Suppressor macrophage treated with lipopolysaccharide for 4 hours (primary cell): ENCODE data around the gene CXCL5.
"Not testable (repeated sequence)": the region's sequence is repeated elsewhere in the genome, so short reads cannot be mapped to it uniquely, and the experiment has no call there.

Experiments
- DNase-seq: peaks from one replicate; pipeline ENCODE4 v3.0.0-alpha.2; 2020

The CXCL5 gene

DNA sequence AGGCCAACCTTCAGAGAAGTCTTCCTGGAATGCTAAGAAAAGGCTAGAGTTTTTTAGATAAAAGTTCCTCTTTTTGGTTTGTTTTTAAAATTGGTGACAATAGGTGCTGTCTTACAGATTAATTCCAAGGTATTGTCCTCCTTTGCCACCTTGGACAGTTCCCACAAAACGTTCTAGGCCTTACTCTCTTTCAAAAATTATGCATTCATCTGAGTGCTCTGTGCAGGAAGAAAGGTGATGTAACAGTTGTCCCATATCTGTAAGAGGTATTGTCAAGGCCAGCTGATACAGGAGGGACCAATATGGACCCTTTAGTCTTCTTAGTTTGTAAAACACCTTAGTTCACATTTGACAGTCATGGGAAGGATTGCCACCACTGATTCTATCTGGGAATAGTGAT is 15.9 kb upstream of the CXCL5 start:
- DNase-seq = no peak

DNA sequence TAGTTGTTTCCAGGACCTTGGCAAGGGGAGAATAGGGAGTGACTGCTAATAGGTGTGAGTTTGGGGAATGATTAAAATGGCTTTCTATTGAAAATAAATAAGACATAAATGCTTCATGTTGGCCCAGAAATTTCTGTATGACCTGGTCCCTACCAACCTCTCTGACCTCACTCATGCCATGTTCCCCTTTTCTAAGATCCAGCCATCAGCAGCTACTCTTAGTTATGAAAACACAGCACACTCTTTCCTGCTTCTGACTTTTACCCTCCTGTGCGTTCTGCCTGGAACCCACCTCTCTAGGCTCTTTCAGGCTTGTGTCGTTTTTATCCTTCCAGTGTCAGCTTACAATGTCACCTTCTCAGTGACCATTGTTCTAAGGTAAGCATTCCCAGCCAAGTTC is 14.8 kb upstream of the CXCL5 start:
- peak; percentile 47 for DNase-seq

DNA sequence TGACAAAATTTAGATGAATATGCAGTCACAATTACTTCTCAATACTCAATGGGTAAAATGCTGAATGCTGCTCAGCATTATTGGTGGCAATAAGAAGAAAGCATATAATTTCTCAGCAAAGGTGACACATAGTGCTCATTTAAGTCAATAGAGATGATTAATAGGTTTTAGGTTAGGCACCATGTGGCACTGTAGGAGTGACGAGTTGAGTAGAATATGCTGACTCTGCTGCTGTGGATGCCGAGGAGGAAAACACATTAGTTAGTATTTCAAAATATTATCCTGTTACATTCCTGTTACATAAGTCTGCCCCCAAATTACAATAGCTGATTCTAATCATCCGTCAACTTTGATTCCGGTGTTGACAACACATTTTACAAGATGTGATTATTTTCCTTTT is 13.7 kb upstream of the CXCL5 start:
- no peak for DNase-seq

DNA sequence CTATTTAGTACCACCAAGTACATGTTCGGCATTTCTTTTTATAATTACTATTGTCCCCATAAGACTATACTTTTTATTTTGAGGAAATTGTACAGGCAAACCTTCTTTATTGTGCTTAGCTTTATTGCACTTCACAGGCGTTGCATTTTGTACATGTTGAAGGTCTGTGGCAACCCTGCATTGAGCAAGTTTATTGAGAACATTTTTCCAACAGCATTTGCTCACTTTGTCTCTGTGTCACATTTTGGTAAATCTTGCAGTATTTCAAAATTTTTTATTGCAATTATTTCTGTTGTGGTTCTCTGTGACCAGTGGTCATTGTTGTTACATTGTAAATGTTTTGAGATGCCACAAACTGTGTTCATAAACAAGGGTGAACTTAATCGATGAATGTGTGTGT is 10.8 kb upstream of the CXCL5 start:
- no peak for DNase-seq

DNA sequence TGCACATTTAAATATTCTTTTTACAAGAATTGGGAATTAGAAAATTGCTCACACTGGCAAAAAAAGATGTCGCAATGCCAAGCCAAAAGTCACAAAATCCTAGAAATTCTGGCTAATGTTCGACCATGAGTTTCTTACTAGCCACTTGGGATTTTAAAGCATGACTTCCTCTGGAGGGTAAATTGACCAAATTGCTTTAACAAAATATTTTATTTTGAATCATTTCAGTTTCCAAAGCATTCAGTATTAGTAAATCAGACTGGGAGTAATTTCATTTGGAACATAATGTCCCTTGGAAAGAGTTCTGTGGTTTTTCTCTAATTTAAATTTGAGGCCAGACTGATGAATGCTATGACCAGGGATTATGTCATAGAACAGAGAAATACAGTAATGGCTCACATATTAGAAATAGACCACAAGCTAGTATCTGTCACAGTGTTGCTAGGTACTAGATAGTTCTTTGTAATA is 7.6 kb upstream of the CXCL5 start:
- no peak for DNase-seq

DNA sequence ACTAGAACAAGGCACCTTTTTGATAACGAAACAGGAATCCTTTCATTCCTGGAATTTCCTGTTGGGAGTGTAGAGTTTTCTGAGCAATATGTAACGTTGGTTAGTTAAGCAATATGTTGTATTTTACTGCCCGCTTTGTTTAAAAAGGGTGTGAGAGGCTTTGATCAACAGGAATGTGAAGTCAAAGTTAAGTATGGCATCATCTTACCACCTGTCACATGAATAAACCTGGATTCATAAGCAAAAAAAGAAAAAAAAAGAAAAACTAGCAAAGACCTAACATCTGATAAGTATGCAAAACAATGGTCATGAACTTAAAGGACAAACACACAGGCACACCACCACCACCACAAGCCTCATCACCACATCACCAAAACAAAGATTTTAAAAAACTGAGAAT is 7.1 kb upstream of the CXCL5 start:
- DNase-seq = no peak

DNA sequence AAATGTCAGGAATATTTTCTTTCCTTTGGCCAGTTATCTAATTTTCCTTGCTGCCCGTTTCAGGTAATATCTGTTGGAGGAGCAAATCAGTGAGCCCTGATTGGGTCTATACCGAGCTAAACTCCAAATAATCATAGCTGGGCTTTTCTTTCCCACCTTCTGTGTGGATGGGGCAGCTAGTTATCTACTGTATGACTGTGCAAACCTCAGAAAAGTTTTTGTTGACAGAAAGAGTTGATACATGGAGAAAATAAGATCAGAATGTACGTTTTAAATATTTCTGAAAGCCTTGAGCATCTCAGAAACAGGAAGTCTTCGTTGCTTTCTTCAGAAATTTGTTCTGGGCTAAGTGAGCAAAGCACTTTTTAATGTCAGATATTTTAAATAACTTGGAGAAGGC is 6.2 kb upstream of the CXCL5 start:
- DNase-seq = no peak

DNA sequence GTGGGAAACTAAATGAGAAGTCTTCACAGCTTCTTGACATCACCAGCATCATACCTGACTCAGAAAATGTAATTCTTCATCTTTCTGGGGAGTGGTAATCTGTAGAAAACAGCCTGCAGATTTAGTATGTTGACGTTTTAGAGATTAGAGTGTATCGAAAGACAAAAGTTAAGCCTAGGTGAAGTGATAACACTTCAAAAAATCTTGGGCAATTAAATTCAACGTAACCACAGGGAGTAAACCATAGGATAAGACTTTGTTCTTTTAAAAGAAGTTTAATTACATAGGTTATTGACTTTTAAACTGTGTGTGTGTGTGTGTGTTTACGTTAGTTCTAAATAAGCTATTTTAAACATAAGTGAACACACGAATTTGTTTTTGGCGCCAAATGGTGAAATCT is 1.8 kb upstream of the CXCL5 start:
- no peak for DNase-seq

DNA sequence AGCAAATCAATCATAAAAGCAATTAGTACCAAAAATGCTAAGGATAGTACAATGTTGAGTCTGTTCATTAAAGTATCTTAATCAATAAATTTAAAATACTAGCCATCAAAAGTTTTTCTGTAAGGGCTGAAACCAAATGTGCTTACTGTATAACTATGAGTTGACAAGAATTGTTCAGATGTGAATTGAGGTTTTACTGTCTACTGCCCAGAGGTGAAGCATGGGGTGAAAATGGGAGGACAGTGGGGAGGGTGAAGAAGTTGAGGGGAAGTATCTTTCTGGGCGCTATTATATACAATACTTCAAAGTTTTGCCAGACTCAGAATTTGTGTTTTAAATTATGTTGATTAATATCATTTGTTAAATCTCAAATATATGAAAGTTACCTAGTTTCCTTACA is 6.4 kb downstream of the CXCL5 start:
- DNase-seq = no peak

DNA sequence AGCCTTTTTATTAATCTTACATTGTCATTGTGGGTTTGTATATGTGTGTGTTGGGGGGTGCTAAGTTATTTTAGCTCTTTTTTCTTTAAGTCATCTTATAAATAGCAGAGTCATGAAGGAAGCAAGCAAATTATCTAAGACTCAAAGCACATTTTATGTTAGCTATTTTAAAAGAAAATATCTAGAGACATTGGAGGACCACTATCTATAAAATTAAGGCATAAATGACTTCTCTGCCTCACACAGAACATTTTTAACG is 6.8 kb downstream of the CXCL5 start:
- no peak for DNase-seq

DNA sequence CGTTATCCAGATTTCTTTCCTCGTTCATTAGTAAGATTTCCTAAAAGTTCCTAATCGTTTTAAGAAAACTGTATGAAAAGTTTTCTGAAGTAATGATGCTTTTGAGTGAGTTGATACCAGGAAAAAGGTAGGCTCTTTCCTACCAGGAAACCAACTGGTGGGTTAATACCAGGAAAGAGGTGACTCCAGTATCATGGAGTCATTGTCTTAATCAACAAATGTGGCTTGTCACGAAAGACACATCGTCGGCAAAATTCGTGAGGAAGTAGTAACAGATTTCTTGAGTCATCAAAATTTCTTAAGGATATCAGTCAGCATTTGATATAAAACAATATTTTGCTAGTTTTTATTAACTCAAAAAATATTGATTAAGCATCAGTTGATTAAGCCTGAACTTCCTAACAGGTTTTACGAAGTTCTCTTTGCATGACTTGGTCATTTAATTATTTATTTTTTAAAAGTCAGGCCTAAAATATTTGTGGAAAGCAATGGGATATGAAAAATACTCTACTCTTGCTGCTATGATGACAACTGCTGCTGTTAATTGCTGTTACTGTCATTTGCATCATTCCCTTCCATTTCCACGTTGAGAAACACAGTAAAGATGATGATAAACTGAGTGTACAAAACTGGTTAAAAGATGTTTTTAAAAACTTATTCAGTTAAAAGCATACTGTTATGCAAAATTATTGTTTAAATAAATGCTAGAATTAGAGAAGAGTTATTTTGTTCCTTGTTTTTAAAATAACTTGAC is 7.3 kb downstream of the CXCL5 start:
- DNase-seq = no peak

DNA sequence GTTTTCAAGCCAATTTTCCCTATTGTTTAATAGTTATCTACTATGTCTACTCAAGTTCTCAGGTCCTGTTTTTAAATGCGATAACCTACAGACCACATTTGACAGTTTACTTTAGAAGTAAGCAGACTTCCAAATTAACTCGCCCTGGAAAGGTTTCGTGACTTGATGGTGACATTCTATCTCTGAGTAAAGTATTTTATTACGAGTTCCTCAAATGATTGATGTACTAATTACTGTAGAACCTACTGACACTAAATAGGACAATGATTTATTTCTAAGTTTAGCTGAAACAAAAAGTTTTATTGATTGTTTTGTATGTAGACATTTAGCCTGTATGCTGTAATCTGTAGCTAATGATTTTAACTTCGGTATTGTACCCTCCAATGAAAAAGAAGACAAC is 8.5 kb downstream of the CXCL5 start:
- DNase-seq = no peak

DNA sequence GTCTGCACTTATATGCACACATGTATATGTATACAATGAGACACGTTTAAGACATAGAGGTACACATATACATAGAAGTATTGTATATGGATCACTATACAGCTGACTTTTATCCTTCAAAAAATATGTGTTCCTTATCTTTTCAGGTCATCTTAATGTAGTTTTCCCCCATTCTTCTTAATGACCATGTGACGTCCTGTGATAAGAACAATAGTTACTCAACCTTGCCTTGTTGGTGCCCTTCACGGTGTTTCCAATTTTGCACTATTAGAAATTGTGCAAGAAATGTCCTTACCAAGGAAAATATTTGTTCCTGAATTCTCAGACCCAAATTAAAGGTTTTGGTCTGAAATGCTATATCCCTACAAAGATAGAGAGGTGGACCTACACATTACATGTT is 9.4 kb downstream of the CXCL5 start:
- no peak for DNase-seq

DNA sequence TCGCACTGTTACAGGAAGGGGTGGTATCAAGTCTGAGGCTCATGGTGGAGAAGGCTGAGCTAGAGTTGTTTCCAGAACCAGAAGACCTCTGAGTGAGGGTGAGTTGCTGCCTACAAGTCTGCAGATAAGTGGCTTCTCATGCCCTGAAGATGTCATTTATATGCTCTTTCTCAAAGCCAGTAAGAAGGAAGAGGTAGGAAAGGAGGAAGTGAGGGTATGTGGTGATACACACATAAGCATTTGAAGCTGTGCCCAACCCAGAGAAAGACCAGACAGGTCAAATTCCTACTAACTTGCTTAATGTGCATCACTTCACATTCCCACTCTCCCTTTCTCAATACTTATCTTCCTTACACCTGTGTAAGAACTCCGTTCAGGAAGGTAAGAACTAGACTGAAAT is 10.4 kb downstream of the CXCL5 start, which contains the start of gene PPBP:
TSS of gene PPBP (minus strand) at position 130 of the 400 bp plus-strand sequence. CDS start at position 43, 87 bp downstream.
- DNase-seq = no peak

DNA sequence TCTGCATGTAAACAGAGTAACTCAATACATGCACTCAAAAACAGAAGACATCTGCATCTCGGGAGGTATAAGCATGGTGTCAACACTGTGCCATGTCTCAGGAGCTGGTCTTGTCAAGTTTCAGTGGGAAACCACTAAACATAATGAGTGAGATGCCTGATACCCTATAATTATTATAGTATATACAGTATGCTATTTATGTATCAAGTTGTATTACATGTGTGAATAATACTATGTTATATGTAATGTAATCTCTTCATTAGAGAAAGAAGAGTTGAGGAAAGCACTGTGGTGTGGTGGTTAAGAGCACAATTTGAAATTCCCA is 13.0 kb downstream of the CXCL5 start:
- DNase-seq = no peak

DNA sequence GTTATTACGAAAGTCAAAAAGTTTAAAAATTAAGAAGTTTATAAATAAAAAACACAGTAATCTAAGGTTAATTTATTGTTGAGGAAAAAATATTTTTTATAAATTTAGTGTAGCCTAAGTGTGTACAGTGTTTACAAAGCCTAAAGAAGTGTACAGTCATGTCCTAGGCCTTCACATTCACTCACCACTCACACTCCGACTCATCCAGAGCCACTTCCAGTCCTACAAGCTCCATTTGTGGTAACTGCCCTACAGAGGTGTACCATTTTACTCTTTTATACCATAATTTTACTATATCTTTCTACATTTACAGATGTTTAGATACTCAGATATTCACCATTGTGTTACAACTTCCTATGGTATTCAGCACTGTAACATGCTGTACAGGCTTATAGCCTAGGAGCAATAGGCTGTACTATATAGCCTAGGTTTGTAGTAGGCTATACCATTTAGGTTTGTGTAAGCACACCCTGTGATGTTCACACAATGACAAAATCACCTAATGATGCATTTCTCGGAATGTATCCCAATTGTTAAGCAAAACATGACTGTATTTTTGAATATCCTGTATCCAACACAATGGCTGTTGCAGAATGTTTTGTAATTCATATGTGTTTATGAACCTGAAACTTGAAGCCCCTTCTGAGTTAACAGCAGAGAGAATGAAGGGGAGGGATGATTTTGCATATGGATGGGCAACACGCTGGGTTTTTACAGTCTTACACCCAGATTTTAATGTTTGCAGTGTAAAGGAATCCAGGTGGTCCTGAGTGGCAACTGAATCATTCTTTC is 13.5 kb downstream of the CXCL5 start:
- no peak for DNase-seq

DNA sequence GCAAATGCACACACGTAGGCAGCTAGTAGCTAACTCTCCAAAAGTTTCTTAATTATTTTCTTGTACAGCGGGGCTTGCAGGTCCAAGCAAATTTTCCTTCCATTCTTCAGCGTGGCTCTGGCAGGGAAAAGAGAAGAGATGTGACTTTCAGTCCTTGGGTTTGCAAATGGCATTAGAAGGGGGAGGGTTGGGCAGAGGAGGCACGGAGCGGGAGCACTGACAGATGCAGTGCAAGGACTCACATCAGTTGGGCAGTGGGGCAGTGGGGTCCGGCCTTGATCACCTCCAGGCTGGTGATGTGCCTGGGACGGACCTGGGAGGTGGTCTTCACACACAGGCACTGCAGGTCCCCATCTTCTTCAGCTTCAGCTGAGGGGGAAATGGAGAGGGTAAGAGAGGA is 17.3 kb downstream of the CXCL5 start:
- not testable (repeated sequence) for DNase-seq

DNA sequence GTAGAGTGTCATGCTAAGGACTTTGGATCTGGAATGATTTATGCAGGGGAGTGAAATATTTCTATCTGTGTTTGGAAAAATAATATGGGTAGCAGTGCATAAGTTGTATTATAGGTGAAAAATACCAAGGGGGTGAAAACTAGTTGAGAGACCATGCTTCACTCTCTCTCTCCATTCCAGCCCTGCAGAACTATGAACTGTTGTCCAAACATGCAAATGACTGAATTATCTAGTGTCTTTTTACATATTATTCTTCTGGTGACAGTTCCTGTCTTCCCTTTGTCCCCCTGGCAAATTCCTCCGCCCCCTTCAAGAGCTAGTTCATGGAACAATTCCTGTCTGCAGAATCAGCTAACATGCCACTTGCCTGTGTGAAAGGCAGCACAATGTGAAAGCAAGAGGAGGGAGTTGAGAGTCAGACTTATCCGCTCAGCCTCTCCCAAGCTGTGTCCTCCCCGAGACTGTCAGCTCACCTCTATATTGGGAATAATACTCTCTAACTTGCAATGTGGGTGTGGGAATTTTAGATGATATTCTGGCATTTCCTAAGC is 19.0 kb downstream of the CXCL5 start:
- no peak for DNase-seq

DNA sequence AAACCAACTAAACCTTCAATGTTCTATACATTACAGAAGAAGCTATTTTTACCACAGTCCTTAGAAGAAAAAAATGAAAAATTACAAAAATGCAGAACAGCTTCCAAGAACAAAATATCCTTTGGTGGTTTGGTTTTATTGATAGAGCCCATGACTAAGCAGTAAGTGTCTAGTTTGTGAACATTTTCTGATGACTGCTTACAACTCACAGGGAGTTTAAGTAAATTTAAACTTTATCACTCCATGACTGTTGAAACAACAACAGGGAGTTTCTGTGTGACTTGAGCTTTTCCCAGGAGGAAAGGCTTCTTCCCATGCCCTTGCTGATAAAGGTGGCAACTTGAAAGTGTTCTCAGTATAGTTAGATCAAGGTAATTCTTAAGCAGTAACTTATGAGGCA is 19.6 kb downstream of the CXCL5 start:
- DNase-seq = no peak

DNA sequence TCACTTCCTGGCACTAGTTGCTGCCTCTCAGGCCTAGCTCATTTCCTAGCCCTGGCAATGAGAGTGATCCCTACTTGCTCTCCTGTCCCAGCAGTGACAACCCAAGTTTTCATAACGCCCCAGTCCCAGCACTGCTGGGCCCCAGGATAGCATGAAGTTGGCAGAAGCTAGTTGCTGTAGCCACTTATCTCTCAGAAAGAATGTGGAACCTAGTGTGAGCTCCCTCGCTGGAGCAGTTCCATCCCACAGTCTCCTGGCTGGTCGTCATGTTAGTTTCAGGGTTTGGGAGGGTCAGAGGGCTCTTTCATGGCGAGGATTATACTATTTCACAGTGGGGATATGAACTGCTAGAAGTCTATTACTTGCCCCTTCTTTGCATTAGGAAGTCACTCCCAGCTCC is 21.8 kb downstream of the CXCL5 start:
- DNase-seq = no peak

DNA sequence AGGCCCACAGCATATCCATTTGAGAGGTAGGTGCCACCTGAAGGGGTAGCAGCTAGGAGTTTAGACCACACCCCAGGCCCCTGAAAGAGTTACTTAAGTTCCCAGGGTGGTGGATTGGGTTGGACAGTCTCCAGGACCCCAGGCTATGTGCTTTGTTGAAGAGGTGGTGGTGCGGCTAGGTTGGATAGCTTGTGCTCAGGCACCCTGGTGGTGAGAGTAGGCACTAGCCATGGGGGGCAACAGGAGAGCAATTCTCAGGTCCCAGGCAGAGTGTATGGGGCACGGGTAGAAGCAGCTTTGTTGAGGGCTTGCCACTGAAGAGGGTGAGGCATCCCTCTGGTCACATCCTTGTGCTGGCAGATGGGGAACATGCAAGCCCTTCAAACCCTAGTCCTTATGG is 22.3 kb downstream of the CXCL5 start:
- no peak for DNase-seq

DNA sequence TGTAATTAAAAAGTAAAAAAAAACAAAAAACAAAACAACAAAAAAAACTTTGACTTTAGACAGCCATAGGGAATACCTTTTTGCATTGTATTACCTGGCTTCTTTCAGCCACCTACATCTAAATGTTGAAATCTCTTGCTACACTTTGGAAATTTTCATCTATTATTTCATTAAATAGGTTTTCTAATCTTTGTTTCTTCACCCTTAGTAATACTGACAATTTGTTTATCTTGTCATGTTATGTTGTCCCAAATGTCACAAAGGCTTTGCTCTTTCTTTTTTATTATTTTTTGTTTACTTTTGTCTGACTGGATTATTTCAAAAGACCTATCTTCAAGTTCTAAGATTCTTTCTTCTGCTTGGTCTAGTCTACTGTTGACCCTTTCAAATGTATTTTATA is 24.1 kb downstream of the CXCL5 start:
- DNase-seq = no peak

DNA sequence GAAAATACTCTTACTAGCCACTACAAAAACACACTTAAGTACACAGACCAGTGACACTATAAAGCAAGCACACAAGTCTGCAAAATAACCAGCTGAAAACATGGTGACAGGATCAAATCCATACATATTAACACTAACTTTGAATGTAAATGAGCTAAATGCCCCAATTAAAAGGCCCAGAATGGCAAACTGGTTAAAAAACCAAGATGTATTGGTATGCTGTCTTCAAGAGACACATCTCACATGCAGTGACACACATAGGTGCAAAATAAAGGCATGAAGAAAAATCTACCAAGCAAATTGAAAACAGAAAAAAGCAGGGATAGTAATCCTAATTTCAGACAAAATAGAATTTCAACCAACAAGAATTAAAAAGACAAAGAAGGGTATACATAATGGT is 27.5 kb downstream of the CXCL5 start:
- DNase-seq = no peak

DNA sequence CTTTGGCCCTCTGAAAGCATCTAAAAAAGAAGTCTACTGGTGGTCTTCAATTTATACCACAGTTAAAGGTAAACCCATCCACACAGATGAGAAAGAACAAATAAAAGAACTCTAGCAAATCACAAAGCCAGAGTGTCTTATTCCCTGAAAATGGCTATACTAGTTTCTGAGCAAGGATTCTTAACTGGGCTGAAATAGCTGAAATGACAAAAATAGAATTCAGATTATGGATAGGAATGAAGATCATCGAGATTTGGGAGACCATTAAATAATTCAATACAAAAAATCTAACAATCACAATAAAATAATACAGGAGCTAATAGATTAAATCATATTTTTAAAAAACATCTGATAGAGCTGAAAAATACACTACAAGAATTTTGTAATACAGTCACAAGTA is 28.5 kb downstream of the CXCL5 start:
- no peak for DNase-seq

DNA sequence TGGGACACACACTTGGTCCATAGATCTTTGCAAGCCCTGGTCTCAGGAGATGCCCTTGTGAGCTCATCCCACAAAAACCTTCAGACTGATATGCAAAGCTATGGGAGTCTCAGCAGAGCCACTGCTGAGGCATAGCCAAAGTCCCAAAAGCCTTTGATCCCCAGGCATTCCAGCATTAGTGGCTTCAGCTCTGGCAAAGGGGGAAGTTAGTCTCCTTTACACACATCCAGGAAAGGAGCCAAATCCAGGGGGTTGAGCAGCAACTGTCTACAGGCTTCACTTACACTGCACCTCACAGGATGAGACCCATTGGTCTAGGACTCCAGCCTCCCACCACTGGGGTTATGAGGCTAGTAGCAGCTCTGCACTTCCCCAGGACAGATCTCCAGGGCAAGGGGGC is 30.6 kb downstream of the CXCL5 start:
- no peak for DNase-seq
